ENCODE data around the gene EEPD1.
"Not testable (repeated sequence)": the region's sequence is repeated elsewhere in the genome, so short reads cannot be mapped to it uniquely, and the experiment has no call there.

The EEPD1 gene

GRCh38 chr7:36129048-36129534 lies 24.0 kb upstream of the EEPD1 start:
- no peak for DNase-seq

- DNase-seq: no peak
Observed at GRCh38 chr7:36130236-36130945, 22.7 kb upstream of the EEPD1 start.

GRCh38 chr7:36131026-36131425 lies 22.0 kb upstream of the EEPD1 start:
- DNase-seq: no peak

- no peak for DNase-seq
Observed at GRCh38 chr7:36131499-36131898, 21.6 kb upstream of the EEPD1 start.

GRCh38 chr7:36132012-36132411 lies 21.0 kb upstream of the EEPD1 start:
- no peak for DNase-seq

GRCh38 chr7:36135700-36136099 lies 17.4 kb upstream of the EEPD1 start:
- DNase-seq: no peak

- DNase-seq: no peak
Observed at GRCh38 chr7:36137258-36137657, 15.8 kb upstream of the EEPD1 start.

- DNase-seq: no peak
Observed at GRCh38 chr7:36137754-36138153, 15.3 kb upstream of the EEPD1 start.

- DNase-seq: no peak
Observed at GRCh38 chr7:36138209-36138608, 14.8 kb upstream of the EEPD1 start.

GRCh38 chr7:36141351-36141750 lies 11.7 kb upstream of the EEPD1 start:
- DNase-seq: no peak

GRCh38 chr7:36141850-36142249 lies 11.2 kb upstream of the EEPD1 start:
- DNase-seq: no peak

GRCh38 chr7:36144189-36144588 lies 8.9 kb upstream of the EEPD1 start:
- no peak for DNase-seq

- DNase-seq: no peak
Observed at GRCh38 chr7:36145686-36146085, 7.4 kb upstream of the EEPD1 start.

- no peak for DNase-seq
Observed at GRCh38 chr7:36147361-36147760, 5.7 kb upstream of the EEPD1 start.

GRCh38 chr7:36148422-36149065 lies 4.5 kb upstream of the EEPD1 start:
- DNase-seq: no peak

GRCh38 chr7:36149240-36149639 lies 3.8 kb upstream of the EEPD1 start:
- not testable (repeated sequence) for DNase-seq

GRCh38 chr7:36149694-36150452 lies 3.2 kb upstream of the EEPD1 start:
- no peak for DNase-seq

- DNase-seq: no peak
Observed at GRCh38 chr7:36151921-36152755, 916 bp upstream of the EEPD1 start.

- no peak for DNase-seq
Observed at GRCh38 chr7:36153571-36154097, 580 bp downstream of the EEPD1 start.

GRCh38 chr7:36154255-36155212 lies 1.5 kb downstream of the EEPD1 start:
- peak; percentile 27 for DNase-seq

- DNase-seq: peak; percentile 44
Observed at GRCh38 chr7:36155811-36156361, 2.8 kb downstream of the EEPD1 start.

Data from right hindlimb (tissue), 1 donor.